T-helper 2 cell (primary cell): ENCODE results near the gene ALDOC.
A peak's percentile ranks its signal among the peaks of the same experiment; 100 is the strongest.
"Not testable (repeated sequence)": the region's sequence is repeated elsewhere in the genome, so short reads cannot be mapped to it uniquely, and the experiment has no call there.

Experiments
- DNase-seq, 5 experiments: peaks; one replicate each; pipeline versions ENCODE4 v3.0.0 to v3.0.0-alpha.2; 2012 to 2022

The ALDOC gene

DNA sequence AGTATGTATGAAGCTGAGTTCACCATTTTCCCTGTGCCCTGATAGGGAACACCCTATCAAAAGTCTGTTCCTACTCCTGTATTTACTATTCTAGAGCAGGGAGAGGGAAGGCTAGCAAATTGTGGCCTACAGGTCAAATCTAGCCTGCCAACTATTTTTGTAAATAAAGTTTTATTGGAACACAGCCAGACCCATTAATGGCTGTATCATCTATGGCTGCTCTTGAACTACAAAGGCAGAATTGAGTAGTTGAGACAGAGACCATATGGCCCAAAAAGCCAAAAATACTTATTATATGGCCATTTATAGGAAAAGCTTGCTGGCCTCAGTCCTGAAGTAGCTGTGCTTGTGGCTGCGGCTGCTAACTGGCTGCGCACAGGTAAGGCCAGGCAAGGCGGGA, 4.3 kb upstream of the ALDOC start:
- no peak for DNase-seq

DNA sequence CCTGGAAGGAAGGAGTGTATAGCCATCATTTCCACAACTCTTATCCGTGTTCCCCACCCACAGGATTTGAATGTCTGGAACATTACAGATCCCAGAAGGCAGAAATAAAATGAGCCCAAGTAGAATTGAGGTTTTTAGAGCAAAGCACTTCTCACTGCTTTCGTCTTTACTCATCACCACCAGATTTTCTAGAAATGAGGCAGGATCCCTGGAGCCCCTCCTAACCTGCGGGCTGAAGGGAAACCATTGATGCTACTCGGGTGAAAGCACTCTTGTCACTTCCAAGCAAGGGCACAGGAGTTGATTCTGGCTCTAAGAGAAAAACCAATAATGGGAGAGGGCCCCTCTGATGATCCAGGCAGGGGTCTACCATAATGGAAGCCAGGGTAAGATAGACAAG, 2.8 kb upstream of the ALDOC start:
- peak in 1 of 5 experiments; percentile 86 for DNase-seq

DNA sequence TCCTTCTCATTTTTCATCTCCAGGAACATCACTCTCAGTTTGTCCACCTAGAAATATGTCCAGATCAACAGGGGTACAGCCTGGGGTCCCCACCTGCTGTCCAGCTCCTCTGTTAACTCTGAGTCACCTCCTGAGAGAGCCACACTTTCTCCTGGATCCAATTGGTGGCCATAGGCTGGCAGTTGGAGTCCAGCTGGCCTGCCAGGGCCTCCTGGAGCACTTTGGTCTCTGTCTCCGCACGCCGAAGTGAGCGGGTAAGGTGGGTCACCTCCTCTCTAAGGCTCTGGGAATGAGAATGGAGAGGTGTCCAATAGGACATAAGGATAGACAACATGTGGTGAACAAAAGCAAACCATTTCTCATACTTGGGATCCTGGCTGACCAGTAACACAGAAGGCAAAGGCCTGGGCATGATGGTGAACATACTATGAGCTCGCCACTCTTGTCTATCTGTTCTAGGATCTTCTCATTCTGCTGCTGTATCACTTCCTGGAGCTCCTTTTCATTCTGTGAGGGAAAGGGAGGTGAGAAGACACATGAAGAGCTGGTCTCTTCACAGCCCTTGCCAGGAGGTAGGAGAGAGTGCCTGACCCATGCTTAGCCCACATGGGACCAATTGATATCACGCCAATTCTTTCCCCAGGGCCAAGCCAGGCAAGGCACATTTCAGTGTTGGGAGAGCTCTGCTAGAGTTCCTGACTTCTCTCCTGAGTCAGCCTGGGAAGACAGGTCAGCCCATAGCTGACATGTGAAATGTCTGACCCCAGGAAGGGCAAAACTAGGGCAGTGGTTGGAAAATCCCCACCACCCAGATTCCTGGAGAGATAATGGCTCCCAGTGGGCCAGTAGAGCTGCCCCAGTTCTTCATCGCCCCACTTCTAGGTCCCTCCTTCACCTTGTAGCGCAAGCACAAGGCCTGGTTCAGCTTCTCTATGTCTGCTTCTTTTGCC, 1.8 kb upstream of the ALDOC start:
- peak in 1 of 5 experiments; percentile 55 for DNase-seq

DNA sequence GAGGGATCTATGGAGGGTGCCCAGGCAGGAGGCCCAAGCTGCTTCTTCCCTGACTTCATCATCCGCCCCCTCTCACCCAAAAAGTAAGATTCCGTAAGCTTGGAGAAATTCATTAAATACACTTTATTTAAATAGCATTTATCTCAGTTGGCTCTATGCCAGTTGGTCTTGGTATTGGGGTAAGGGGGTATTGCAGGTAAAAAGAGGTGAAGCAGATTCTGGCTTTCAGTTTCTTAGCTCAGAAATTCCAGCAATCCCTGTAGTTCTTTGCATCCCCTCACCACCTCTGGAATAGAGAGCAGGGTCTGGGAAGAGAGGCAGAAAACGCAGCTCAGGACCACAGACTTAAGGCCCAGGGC, 750 bp upstream of the ALDOC start:
- DNase-seq = no peak

GRCh38 chr17:28576016-28576415, 679 bp downstream of the ALDOC start:
- not testable (repeated sequence) for DNase-seq

DNA sequence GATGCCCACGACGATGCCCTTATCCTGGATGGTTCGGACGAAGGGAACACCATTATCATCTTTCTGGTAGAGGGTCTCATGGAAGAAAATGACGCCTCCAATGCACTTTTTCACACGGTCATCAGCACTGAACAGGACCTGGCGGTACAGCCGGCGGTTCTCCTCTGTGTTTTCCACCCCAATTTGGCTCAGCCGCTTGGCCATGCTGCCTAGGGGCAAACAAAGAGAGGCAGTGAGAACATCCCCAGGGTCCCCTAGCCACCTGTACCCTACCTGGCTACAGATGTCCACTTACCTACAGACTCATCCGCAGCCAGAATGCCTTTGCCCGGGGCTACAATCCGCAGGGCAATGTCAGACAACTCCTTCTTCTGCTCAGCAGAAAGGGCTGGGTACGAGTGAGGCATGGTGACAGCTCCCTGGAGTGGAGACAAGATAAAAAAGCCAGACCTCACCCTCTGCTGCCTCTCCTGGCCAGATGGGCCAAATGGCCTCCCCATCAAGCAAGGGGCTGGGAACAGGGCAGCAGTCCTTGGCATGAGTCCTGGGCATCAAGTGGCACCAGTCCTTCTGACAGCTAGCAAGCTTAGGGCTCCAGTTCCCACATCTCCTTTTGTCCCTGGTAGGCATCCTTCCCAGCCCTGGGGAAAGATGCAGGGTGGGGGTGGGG, 1.4 kb downstream of the ALDOC start:
- no peak for DNase-seq

DNA sequence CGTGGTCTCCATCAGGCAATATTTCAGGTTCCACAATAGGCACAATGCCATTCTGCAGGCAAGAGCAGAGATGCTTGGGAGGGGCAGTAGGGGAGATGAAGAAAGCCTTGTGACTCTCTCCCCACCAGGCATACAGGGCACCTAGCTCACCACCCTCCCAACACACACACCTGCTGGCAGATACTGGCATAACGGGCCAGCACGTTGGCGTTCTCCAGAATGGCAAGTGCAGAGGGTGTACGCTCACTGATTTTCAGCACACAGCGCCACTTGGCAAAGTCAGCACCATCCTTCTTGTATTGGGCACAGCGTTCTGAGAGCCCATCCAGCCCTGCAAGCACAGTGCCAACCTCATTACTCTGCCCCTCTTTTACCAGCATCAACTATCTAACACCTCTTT, 2.2 kb downstream of the ALDOC start:
- DNase-seq = peak in 1 of 5 experiments; percentile 45

GRCh38 chr17:28573966-28574480, 2.7 kb downstream of the ALDOC start:
- no peak for DNase-seq

DNA sequence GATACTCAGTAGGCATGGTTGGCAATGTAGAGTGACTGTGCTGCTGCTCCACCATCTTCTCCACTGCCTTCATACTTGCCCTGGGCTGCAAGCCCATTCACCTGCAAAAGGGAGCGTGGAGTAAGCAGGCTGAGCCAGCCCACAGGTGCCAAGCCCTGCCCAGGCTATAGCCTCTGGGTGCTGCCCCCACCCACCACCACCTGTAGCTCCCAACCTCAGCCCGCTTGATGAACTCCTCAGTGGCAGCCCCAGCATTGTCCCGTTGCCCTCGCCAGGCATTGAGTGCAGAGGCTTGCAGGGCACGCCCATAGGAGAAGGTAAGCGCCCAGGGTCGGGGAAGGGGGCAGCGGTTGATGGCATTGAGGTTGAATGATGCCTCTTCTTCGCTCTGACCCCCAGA, 3.2 kb downstream of the ALDOC start:
- DNase-seq = no peak

DNA sequence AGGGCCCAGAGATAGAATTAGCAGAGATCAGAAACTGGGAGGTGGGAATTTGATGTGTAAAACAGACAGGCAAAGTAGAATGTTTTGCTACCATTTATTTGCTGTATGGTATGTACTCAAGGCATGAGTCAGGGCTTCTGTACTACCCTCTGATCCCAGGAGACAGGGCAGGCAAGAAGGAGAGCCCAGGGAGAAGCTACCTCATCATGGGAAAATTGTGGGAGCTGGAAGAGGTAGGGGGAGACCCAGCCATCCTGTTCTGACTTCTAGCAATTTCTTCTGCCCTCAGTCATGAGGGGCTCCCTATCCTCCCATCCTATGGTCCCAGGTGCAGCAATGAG, 3.7 kb downstream of the ALDOC start:
- no peak for DNase-seq

- peak in 1 of 5 experiments; percentile 42 for DNase-seq
Measured at GRCh38 chr17:28572259-28573039, 4.2 kb downstream of the ALDOC start.

DNA sequence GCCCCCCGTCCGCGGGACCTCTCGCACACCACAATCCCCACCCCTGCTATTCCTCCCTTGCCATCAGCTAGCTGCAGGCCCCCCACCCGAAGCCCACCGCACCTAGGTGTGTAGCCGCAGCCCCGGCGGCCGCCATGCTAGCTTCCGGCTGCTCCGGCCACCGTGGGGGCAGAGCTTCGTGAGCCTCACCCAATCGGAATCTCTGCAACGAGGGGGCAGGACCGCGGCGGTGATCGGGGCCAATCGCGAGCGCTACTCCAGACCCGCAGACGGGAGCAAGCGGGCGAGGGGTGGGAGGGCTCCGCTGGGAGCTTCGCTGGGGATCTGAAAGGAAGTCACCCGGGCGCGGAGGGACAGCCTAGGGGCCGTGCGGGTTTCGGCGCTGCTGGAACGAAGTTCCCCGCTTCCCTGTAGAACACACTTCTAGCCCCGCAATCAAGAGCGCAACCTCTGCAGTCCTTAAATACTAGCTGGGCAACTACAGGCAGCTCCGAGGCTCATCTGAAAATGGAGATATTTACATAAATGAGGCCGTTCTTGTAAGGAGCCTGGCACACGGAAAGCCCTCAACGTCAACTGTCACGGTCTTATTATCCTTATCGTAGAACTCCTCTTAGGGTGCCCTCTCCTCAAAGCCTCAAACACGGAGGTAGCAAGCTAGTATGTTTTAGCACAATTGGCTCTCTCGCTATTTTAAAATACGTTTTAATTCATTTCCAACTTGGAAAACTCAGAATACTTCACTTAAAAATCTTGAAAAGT, 5.2 kb downstream of the ALDOC start, which contains the start of gene PIGS:
PIGS (minus strand) TSS at position 164 of the 762 bp plus-strand sequence; CDS start at position 136, 28 bp downstream.
- DNase-seq = peak; percentile 82 to 92 (median 89)

DNA sequence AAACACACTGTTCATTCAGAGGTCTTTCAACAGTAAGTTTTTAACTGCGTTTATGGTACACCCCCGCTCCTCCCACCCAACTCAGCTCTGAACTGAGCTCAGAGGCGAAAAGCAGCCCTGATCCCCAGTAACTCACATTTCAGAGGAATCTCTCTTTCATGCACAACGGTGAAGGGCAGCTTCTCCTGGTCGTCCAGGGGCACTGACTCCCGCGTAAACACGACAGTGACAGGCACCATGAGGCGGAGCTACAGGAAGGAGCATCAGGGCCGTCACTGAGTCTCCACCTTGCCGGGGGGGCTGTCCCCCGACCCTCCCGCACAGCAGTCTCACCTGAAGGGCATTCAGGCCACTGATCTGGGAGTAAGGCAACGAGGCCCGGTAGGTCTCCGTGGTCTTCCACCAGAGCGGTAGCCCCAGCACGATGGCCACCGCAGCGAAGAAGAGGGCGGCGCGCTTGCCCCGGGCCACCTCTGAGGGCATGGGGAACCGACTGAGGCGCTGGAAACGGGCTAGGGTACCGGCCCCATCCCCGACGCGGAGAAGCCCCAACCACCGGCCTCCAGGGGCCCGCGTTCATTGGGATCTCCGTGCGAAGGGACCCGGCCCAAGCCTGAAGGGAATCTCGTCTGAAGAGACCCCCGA, 5.9 kb downstream of the ALDOC start:
- DNase-seq = peak; percentile 23 to 62 (median 31)

DNA sequence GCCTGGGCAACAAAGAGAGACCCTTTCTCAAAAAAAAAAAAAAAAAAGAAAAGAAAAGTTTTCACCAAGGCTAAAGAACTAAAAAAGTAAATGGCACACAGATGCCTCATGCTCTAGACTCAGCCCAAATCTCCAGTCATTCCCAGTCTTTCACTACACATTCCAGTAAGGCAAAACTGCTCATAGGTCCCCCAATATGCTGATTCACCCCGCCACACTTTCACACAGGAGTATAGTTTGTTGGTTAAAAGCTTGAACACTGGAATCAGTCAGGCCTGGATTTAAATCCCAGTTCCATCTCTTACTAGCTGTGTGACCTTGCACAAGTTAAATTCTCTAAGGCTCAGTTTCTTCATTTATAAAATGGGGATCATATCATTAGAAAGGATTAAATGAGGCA, 7.2 kb downstream of the ALDOC start:
- no peak for DNase-seq

- DNase-seq = no peak
Measured at GRCh38 chr17:28567604-28568003, 9.1 kb downstream of the ALDOC start.

- no peak for DNase-seq
Measured at GRCh38 chr17:28563475-28563874, 13.2 kb downstream of the ALDOC start.

GRCh38 chr17:28555022-28555421, 21.7 kb downstream of the ALDOC start:
- no peak for DNase-seq

GRCh38 chr17:28554565-28554964, 22.1 kb downstream of the ALDOC start:
- DNase-seq = no peak

DNA sequence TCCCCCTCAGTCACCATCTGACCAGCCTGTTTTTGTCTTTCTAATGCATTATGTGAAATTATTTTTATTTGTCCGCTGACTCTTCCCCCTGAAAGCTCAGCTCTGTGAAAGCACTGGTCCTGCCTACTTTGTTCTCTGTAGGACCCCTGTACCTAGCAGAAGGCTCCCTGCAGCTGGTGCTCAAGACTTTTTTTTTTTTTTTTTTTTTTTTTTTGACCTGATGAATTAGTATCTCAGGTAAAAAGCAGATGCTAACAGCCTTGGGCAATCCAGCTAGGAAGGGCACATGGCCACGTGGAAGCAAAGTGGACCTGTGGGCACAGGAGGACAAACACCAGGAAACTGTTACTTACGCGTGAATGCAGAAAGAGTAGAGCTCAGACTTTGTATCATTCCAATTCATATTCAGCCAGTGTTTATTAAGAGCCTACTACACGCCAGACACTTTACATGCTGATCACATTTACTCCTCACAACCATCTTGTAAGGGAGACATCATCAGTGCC, 23.6 kb downstream of the ALDOC start:
- no peak for DNase-seq

GRCh38 chr17:28552176-28552999, 24.3 kb downstream of the ALDOC start, which contains the start of gene UNC119:
UNC119 (minus strand) TSS chr17:28552624; CDS start chr17:28552557, 67 bp downstream.
- DNase-seq = peak; percentile 61 to 81 (median 74)
